Uterus (tissue), 4 donors: ENCODE measurements around the gene FRK. TPM values are rescaled to one million over a fixed set of nuclear protein-coding genes. Genes with fewer than 3 reads are reported as not detected.

Source experiments
- DNase-seq, 2 donors: peaks; one replicate each; pipeline ENCODE4 v3.0.0-alpha.2; 2019 to 2020
- H3K27ac ChIP-seq, 2 donors: fragments of 200-600 bp; sonication (generic); 1 replicate in 1 of 2; 2 replicates in 1 of 2; pipeline ENCODE4 v1.5.1; 2016 to 2018
- H3K27me3 ChIP-seq, 2 donors: fragments of 200-600 bp; sonication (generic); one replicate each; pipeline ENCODE4 v1.5.1; 2018 to 2019; ENCODE audit warnings: control low read depth in 1 of 2
- H3K36me3 ChIP-seq, 2 donors: fragments of 200-600 bp; sonication (generic); one replicate each; pipeline ENCODE4 v1.5.1; 2019; ENCODE audit warnings: control low read depth in 1 of 2
- H3K4me1 ChIP-seq, 2 donors: fragments of 200-600 bp; sonication (generic); one replicate each; pipeline ENCODE4 v1.5.1; 2018 to 2019; ENCODE audit warnings: control low read depth in 1 of 2
- H3K4me3 ChIP-seq, 2 donors: fragments of 200-600 bp; sonication (generic); 1 replicate in 1 of 2; 2 replicates in 1 of 2; pipeline ENCODE4 v1.5.1; 2018 to 2019; ENCODE audit warnings: mild to moderate bottlenecking in 1 of 2
- H3K9me3 ChIP-seq, 2 donors: fragments of 200-600 bp; sonication (generic); one replicate each; pipeline ENCODE4 v1.5.1; 2019; ENCODE audit warnings: control low read depth in 1 of 2
- CTCF ChIP-seq, 4 experiments: fragments of 200-600 bp in 2 of 4; fragments of 450-650 bp in 2 of 4; sonication (generic) in 2 of 4; IDR thresholded peaks; one replicate each; pipeline ENCODE4 v1.5.1; 2016 to 2019; ENCODE audit warnings: antibody characterized with exemption in 4 of 4, mild to moderate bottlenecking in 2 of 4, moderate library complexity in 1 of 4
- POLR2A ChIP-seq, 2 donors: fragments of 450-650 bp; IDR thresholded peaks; one replicate each; pipeline ENCODE4 v1.6.1; 2016; ENCODE audit warnings: antibody characterized with exemption in 2 of 2, mild to moderate bottlenecking in 1 of 2, moderate library complexity in 1 of 2
- intact Hi-C: fragments of 100-400 bp; cut with DNase I; formaldehyde crosslinking; loops from one replicate; pipeline ENCODE4 v1.15.1; 2023; ENCODE audit warnings: low total_unique reads
- total RNA-seq, 4 donors: library from RNA; depleted of rRNA in 3 of 4; stranded (reverse); fragments of >200 nt in 3 of 4; gene quantifications; one replicate each; pipeline versions ENCODE4 v1.1.0 to v1.2.4, GENCODE V29; 2014 to 2023
- donor health status: DM: yes; HTN: yes; CAD: no.

The FRK gene
- total RNA-seq, 4 donors from 2014 or later, result 1.8 to 8.2 (median 2.3) TPM

- no peaks in the 10 kb centered on the region for H3K36me3 ChIP-seq
- H3K27me3 ChIP-seq, result no peaks in the 10 kb centered on the region
- TF ChIP-seq POLR2A (IDR thresholded peaks at IDR 0.05) (no peak), CTCF (IDR thresholded peaks at IDR 0.05) (no peak)
- intact Hi-C loops, result no loop called here
- no peaks in the 10 kb centered on the region for H3K9me3 ChIP-seq
- no peak overlapping the region for H3K4me3 ChIP-seq
- no peak for DNase-seq
- no peaks in the 10 kb centered on the region for H3K4me1 ChIP-seq
- no peak overlapping the region for H3K27ac ChIP-seq
Measured at GRCh38 chr6:116064666-116065065, 4.0 kb upstream of the FRK start.

- Histone ChIP-seq H3K4me3 (no peak overlapping the region), H3K4me1 (no peaks in the 10 kb centered on the region), H3K36me3 (no peaks in the 10 kb centered on the region), H3K27me3 (no peaks in the 10 kb centered on the region), H3K27ac (no peak overlapping the region), H3K9me3 (no peaks in the 10 kb centered on the region)
- intact Hi-C loops, result no loop called here
- no peak for DNase-seq
- no peak for TF ChIP-seq POLR2A (IDR thresholded peaks at IDR 0.05)
- no peak for TF ChIP-seq CTCF (IDR thresholded peaks at IDR 0.05)
Measured at GRCh38 chr6:116062496-116062895, 1.8 kb upstream of the FRK start.

GRCh38 chr6:116059713-116060571, 749 bp downstream of the FRK start:
- DNase-seq, result peak in 1 of 2 donors; percentile 18
- no peaks in the 10 kb centered on the region for H3K4me1 ChIP-seq
- peak overlapping the region; percentile 68 to 81 for H3K27ac ChIP-seq

GRCh38 chr6:116057766-116058165, 2.9 kb downstream of the FRK start:
- Histone ChIP-seq H3K4me3 (no peak overlapping the region), H3K27ac (no peak overlapping the region), H3K36me3 (no peaks in the 10 kb centered on the region), H3K4me1 (no peaks in the 10 kb centered on the region), H3K27me3 (no peaks in the 10 kb centered on the region), H3K9me3 (no peaks in the 10 kb centered on the region)
- TF ChIP-seq CTCF (IDR thresholded peaks at IDR 0.05), result no peak
- no peak for TF ChIP-seq POLR2A (IDR thresholded peaks at IDR 0.05)
- intact Hi-C loops, result no loop called here
- DNase-seq, result no peak

More at GRCh38 chr6:116059713-116060571, 749 bp downstream of the FRK start:
- no peak for TF ChIP-seq POLR2A (IDR thresholded peaks at IDR 0.05)
- no peak for TF ChIP-seq CTCF (IDR thresholded peaks at IDR 0.05)
- Histone ChIP-seq H3K36me3 (no peaks in the 10 kb centered on the region), H3K27me3 (no peaks in the 10 kb centered on the region), H3K9me3 (no peaks in the 10 kb centered on the region), H3K4me3 (peak overlapping the region; percentile 25 to 26)
- intact Hi-C loops, result no loop called here

- no peak overlapping the region for H3K4me3 ChIP-seq
- intact Hi-C loops, result no loop called here
- H3K27ac ChIP-seq, result no peak overlapping the region
- H3K27me3 ChIP-seq, result no peaks in the 10 kb centered on the region
- no peaks in the 10 kb centered on the region for H3K4me1 ChIP-seq
- DNase-seq, result no peak
- no peaks in the 10 kb centered on the region for H3K9me3 ChIP-seq
- no peak for TF ChIP-seq POLR2A (IDR thresholded peaks at IDR 0.05)
- TF ChIP-seq CTCF (IDR thresholded peaks at IDR 0.05), result no peak
- H3K36me3 ChIP-seq, result no peaks in the 10 kb centered on the region
Measured at GRCh38 chr6:116055513-116055912, 5.2 kb downstream of the FRK start.
